PC-9 (cell line): Measurements from ENCODE around the gene FHIP1A.

Source experiments
- CTCF ChIP-seq: fragments of 200-600 bp; sonication (generic); conservative IDR thresholded peaks from 2 replicates; pipeline ENCODE4 v1.6.1; 2017; ENCODE audit warnings: mixed run types, antibody characterized with exemption, mild to moderate bottlenecking, moderate library complexity
- EZH2 ChIP-seq: fragments of 200-600 bp; sonication (generic); IDR thresholded peaks from 2 replicates; pipeline ENCODE4 v1.8.0; 2017; ENCODE audit warnings: antibody characterized with exemption, low read depth

- no peak for TF ChIP-seq CTCF
- no peak for TF ChIP-seq EZH2
Observed at GRCh38 chr4:151401739-151402138, 7.2 kb upstream of the FHIP1A start.
